Keratinocyte (primary cell): ENCODE measurements around the gene SPHK1.

Experiments used
- CTCF ChIP-seq, 3 experiments: IDR thresholded peaks in 1 of 3; conservative IDR thresholded peaks in 1 of 3; optimal IDR thresholded peaks in 1 of 3; 2 replicates in 2 of 3; 3 replicates in 1 of 3; pipeline versions ENCODE3 to v1.5.1; 2011; ENCODE audit warnings: low read length in 3 of 3, mild to moderate bottlenecking in 3 of 3, moderate library complexity in 2 of 3, control low read depth in 1 of 3, inconsistent platforms in 1 of 3; ENCODE audit not compliant: insufficient read depth in 2 of 3; ENCODE audit errors: extremely low read depth in 1 of 3
- EZH2 ChIP-seq: IDR thresholded peaks from one replicate; pipeline ENCODE4 v1.6.1; 2012; ENCODE audit warnings: inconsistent platforms, mild to moderate bottlenecking, low read length, moderate library complexity

- TF ChIP-seq CTCF (optimal IDR thresholded peaks at IDR 0.05 in 1 of 3, IDR thresholded peaks at IDR 0.05 in 1 of 3, conservative IDR thresholded peaks at IDR 0.05 in 1 of 3; ENCODE audit: extremely low read depth in 1 of 3, insufficient read depth in 2 of 3, low read length in 3 of 3) (no peak), EZH2 (no peak)
Measured at GRCh38 chr17:76416899-76417298, 32.5 kb downstream of the SPHK1 start.
